Measurements from ENCODE around the gene PSMF1. TPM values are rescaled to one million over a fixed set of nuclear protein-coding genes. Genes with fewer than 3 reads are reported as not detected.

The PSMF1 gene
- total and polyA plus RNA-seq, 4 donors, result 43.6 to 126 (median 83.8) TPM

GRCh38 chr20:1204113-1204512 lies 85.7 kb downstream of the PSMF1 start:
- Histone ChIP-seq H3K27me3 (ENCODE audit: control insufficient read depth in 4 of 4, insufficient read depth in 4 of 4, low read length in 3 of 4) (no peaks in the 10 kb centered on the region), H3K9ac (ENCODE audit: low read depth in 1 of 2, low read length in 2 of 2) (no peak overlapping the region), H3K9me3 (ENCODE audit: control insufficient read depth in 4 of 4, low read length in 3 of 4) (no peaks in the 10 kb centered on the region), H3K4me1 (ENCODE audit: control insufficient read depth in 4 of 4, insufficient read depth in 4 of 4, low read length in 3 of 4) (no peaks in the 10 kb centered on the region), H3K36me3 (ENCODE audit: control insufficient read depth in 4 of 4, insufficient read depth in 3 of 4, low read depth in 1 of 4, low read length in 3 of 4) (no peaks in the 10 kb centered on the region), H3K27ac (ENCODE audit: low read depth in 1 of 2, low read length in 2 of 2) (no peak overlapping the region), H3K4me3 (ENCODE audit: low read depth in 1 of 3, low read length in 3 of 3) (no peak overlapping the region)
- 75% methylated on average over 5 of the region's 5 CpGs for WGBS
- no peak for DNase-seq (ENCODE audit: low spot score)
- TF ChIP-seq NR2F2 (IDR thresholded peaks at IDR 0.05), result no peak
- no peak for TF ChIP-seq SP1 (IDR thresholded peaks at IDR 0.05)
- no peak for TF ChIP-seq FOXA1 (IDR thresholded peaks at IDR 0.05)
- no peak for TF ChIP-seq MAX (IDR thresholded peaks at IDR 0.05)
- TF ChIP-seq ZBTB33 (IDR thresholded peaks at IDR 0.05), result no peak
- no peak for TF ChIP-seq REST (IDR thresholded peaks at IDR 0.05)
- no peak for TF ChIP-seq EGR1 (IDR thresholded peaks at IDR 0.05; ENCODE audit: low read depth in 2 of 2)
- TF ChIP-seq RAD21 (IDR thresholded peaks at IDR 0.05), result no peak
- no peak for TF ChIP-seq RXRA (IDR thresholded peaks at IDR 0.05)
- no peak for TF ChIP-seq CTCF (IDR thresholded peaks at IDR 0.05; ENCODE audit: low read depth, low read length, missing input control)
- TF ChIP-seq HNF4G (IDR thresholded peaks at IDR 0.05), result no peak
- TF ChIP-seq GABPA (IDR thresholded peaks at IDR 0.05 in 1 of 2, conservative IDR thresholded peaks at IDR 0.05 in 1 of 2), result no peak
- no peak for TF ChIP-seq HNF4A (conservative IDR thresholded peaks at IDR 0.05)
- no peak for TF ChIP-seq YY1 (IDR thresholded peaks at IDR 0.05)
- no peak for TF ChIP-seq JUND (IDR thresholded peaks at IDR 0.05)
- no peak for TF ChIP-seq TAF1 (conservative IDR thresholded peaks at IDR 0.05)
- TF ChIP-seq FOXA2 (IDR thresholded peaks at IDR 0.05), result no peak
- no peak for TF ChIP-seq ATF3 (IDR thresholded peaks at IDR 0.05)
